Adrenal gland (tissue), 12 donors: ENCODE data around the gene SWAP70. TPM values are rescaled to one million over a fixed set of nuclear protein-coding genes. Genes with fewer than 3 reads are reported as not detected.

Source experiments
- DNase-seq, 7 donors: peaks; one replicate each; pipeline ENCODE4 v3.0.0-alpha.2; 2019 to 2020
- H3K27ac ChIP-seq, 5 donors: fragments of 200-600 bp; sonication (generic) in 4 of 5; 1 replicate in 3 of 5; 2 replicates in 2 of 5; pipeline versions ENCODE4 v1.5.1 to v1.8.0; 2016 to 2020; ENCODE audit warnings: mild to moderate bottlenecking in 1 of 5
- H3K27me3 ChIP-seq: fragments of 200-600 bp; 2 replicates; pipeline ENCODE4 v1.8.0; 2021
- H3K36me3 ChIP-seq, 2 donors: fragments of 200-600 bp; replicated peaks in 1 of 2; 1 replicate in 1 of 2; 2 replicates in 1 of 2; pipeline versions ENCODE4 v1.5.1 to v1.8.0; 2018 to 2022
- H3K4me1 ChIP-seq, 2 donors: fragments of 200-600 bp; replicated peaks in 1 of 2; 1 replicate in 1 of 2; 2 replicates in 1 of 2; pipeline versions ENCODE4 v1.5.1 to v1.8.0; 2018 to 2021
- H3K4me3 ChIP-seq, 4 donors: fragments of 200-600 bp; sonication (generic) in 3 of 4; one replicate each; pipeline ENCODE4 v1.5.1; 2016 to 2018
- H3K9me3 ChIP-seq, 3 donors: fragments of 200-600 bp; sonication (generic) in 1 of 3; replicated peaks in 1 of 3; 1 replicate in 2 of 3; 2 replicates in 1 of 3; pipeline versions ENCODE4 v1.5.1 to v1.8.0; 2016 to 2021
- CTCF ChIP-seq, 6 experiments: fragments of 450-650 bp in 4 of 6; fragments of 200-600 bp in 2 of 6; sonication (generic) in 1 of 6; IDR thresholded peaks; 1 replicate in 5 of 6; 2 replicates in 1 of 6; pipeline versions ENCODE4 v1.5.1 to v1.8.0; 2016 to 2021; ENCODE audit warnings: antibody characterized with exemption in 6 of 6, mild to moderate bottlenecking in 2 of 6, moderate library complexity in 1 of 6
- POLR2A ChIP-seq, 2 donors: fragments of 450-650 bp; IDR thresholded peaks; one replicate each; pipeline ENCODE4 v1.6.1; 2017; ENCODE audit warnings: antibody characterized with exemption in 2 of 2, mild to moderate bottlenecking in 2 of 2, moderate library complexity in 1 of 2
- WGBS, 4 donors: extraction: QIAGEN DNeasy Blood & Tissue Kit in 2 of 4; methylation state at CpG; one replicate each; pipeline versions ENCODE4 v1.1.5 to v1.1.7; 2013 to 2017; 5-methylcytosine and 5-hydroxymethylcytosine counted together
- intact Hi-C, 2 donors: fragments of 100-400 bp; cut with DNase I; formaldehyde crosslinking; loops; one replicate each; pipeline versions ENCODE4 v1.14.1 to v1.15.0; 2022 to 2023
- polyA plus RNA-seq, 3 donors: library from polyadenylated mRNA; stranded (reverse); fragments of 200-250 nt in 2 of 3; fragments of 350-450 nt in 1 of 3; fragmentation: Illumina TruSeq in 1 of 3; extraction: RNeasy Lipid Tissue Mini Kit (QIAGEN cat#74804) in 1 of 3; gene quantifications; one replicate each; pipeline ENCODE4 v1.2.3, GENCODE V29; 2013 to 2014
- total RNA-seq, 9 donors: library from RNA; depleted of rRNA in 4 of 9; stranded (reverse); fragments of >200 nt in 4 of 9; fragments of 120-200 nt in 1 of 9; fragmentation: NEBNext Ultra II Directional in 1 of 9; extraction: Animal tissue kit (Norgen Biotek cat#: 25700) in 1 of 9; gene quantifications; one replicate each; pipeline versions ENCODE4 v1.1.0 to v1.2.4, GENCODE V29; 2013 to 2023
- donor health status: healthy with polysubstance abuse.
- donor health status: Bipolar disorder and iron deficiency.
- donor health status: DM: yes; HTN: yes; CAD: no.
- donor health status: DM: no; HTN: no; CAD: no.
- donor health status: DM: no; HTN: no; CAD: no.
- donor health status: DM: yes; HTN: yes; CAD: no.

SWAP70 gene
- total and polyA plus RNA-seq, 12 donors: 6.5 to 23.5 (median 17.0) TPM

DNA sequence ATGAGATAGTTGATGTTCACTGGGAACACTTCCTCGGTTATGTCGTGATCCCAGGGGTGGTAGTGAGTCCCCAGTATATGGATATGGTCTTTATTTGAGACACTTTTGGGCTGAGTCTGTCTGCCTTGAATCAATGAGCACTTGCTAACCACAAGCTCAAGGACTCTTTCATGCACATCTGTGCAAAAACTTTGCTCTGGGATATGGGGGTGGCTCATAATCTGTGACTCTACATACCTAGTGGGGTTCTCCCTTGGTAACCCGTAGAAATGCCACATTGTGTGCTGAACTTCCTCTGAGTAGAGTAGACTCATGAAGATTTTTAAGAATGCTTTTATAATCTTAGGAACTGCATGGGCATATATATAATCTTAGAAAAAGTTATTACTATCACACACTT lies 69.3 kb downstream of the SWAP70 start:
- no peak for DNase-seq
- Histone ChIP-seq H3K27me3 (no peaks in the 10 kb centered on the region), H3K9me3 (no peaks in the 10 kb centered on the region), H3K4me1 (no peaks in the 10 kb centered on the region), H3K4me3 (no peak overlapping the region), H3K27ac (no peak overlapping the region), H3K36me3 (peaks cover 0 to 19% of the 10 kb centered on the region in 2 donors)
- intact Hi-C loops: no loop called here
- TF ChIP-seq POLR2A (IDR thresholded peaks at IDR 0.05): no peak
- TF ChIP-seq CTCF (IDR thresholded peaks at IDR 0.05): no peak
- 88 to 100% (median 97%) methylated on average over 3 of the region's 3 CpGs for WGBS, 4 donors

GRCh38 chr11:9735236-9735635 lies 71.4 kb downstream of the SWAP70 start:
- peaks cover 0 to 14% of the 10 kb centered on the region in 2 donors for H3K36me3 ChIP-seq
- no peak overlapping the region for H3K27ac ChIP-seq
- H3K9me3 ChIP-seq: no peaks in the 10 kb centered on the region
- no peak overlapping the region for H3K4me3 ChIP-seq
- DNase-seq: no peak
- no peaks in the 10 kb centered on the region for H3K4me1 ChIP-seq
- 88 to 100% (median 97%) methylated on average over 3 of the region's 3 CpGs for WGBS, 4 donors
- no peaks in the 10 kb centered on the region for H3K27me3 ChIP-seq
- intact Hi-C loops: no loop called here
- no peak for TF ChIP-seq POLR2A (IDR thresholded peaks at IDR 0.05)
- no peak for TF ChIP-seq CTCF (IDR thresholded peaks at IDR 0.05)

DNA sequence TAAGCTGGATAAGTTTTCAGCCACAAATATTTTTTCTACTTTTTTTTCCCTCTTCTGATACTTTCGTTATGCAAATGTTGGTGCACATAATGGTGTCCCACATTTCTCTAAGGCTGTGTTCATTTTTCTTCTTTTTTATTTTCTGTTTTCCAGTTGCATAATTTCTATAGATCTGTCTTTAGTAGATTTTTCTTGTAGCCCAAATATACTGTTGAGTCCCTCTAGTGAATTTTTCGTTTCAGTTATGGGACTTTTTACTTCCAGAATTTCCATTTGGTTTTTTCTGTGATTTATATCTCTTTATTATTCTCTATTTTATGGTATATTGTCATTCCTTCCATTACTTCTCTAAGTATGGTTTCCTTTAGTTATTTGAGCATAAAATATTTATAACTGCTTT lies 72.0 kb downstream of the SWAP70 start:
- H3K27ac ChIP-seq: no peak overlapping the region
- TF ChIP-seq CTCF (IDR thresholded peaks at IDR 0.05): no peak
- intact Hi-C loops: no loop called here
- no peaks in the 10 kb centered on the region for H3K9me3 ChIP-seq
- H3K36me3 ChIP-seq: peaks cover 0 to 21% of the 10 kb centered on the region in 2 donors
- H3K4me3 ChIP-seq: no peak overlapping the region
- no peaks in the 10 kb centered on the region for H3K27me3 ChIP-seq
- H3K4me1 ChIP-seq: no peaks in the 10 kb centered on the region
- 93 to 97% (median 96%) methylated on average over 2 of the region's 2 CpGs for WGBS, 4 donors
- DNase-seq: no peak

DNA sequence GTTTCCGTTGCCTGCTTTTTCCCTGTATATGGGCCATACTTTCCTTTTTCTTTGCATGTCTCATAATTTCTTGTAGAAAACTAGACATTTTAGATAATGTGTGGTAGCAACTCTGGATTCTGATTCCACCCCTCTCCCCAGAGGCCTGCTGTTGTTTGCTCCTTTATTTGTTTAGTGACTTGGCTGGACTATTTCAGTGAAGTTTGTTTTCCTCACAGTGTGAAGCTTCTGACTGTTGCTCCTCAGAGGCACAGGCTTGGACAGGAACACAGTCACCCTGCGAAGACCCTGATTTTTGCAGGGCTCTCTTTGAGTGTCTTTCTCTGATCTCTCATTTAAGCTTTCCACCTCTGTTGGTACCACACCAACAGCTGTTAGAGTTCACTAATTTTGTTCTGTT lies 72.5 kb downstream of the SWAP70 start:
- Histone ChIP-seq H3K36me3 (peaks cover 0 to 25% of the 10 kb centered on the region in 2 donors), H3K4me3 (no peak overlapping the region), H3K9me3 (no peaks in the 10 kb centered on the region), H3K4me1 (no peaks in the 10 kb centered on the region), H3K27me3 (no peaks in the 10 kb centered on the region), H3K27ac (no peak overlapping the region)
- 95 to 98% (median 97%) methylated on average over 2 of the region's 2 CpGs for WGBS, 4 donors
- intact Hi-C loops: no loop called here
- DNase-seq: no peak
- TF ChIP-seq CTCF (IDR thresholded peaks at IDR 0.05): no peak
- TF ChIP-seq POLR2A (IDR thresholded peaks at IDR 0.05): no peak
